K562 (cell line): ENCODE measurements around the gene TMEM143. TPM values are rescaled to one million over a fixed set of nuclear protein-coding genes. Genes with fewer than 3 reads are reported as not detected.

Source experiments
- CBX3 ChIP-seq, 2 experiments: IDR thresholded peaks; 1 replicate in 1 of 2; 2 replicates in 1 of 2; pipeline ENCODE4 v1.6.1; 2012; ENCODE audit warnings: inconsistent platforms in 2 of 2, low read length in 2 of 2, borderline replicate concordance in 1 of 2, control low read depth in 1 of 2
- CEBPB ChIP-seq: fragments of 450-650 bp; IDR thresholded peaks from 2 replicates; pipeline ENCODE4 v1.6.1; 2016; ENCODE audit warnings: missing genetic modification characterization, missing compliant biosample characterization
- CTBP1 ChIP-seq: fragments of 450-650 bp; IDR thresholded peaks from 2 replicates; pipeline ENCODE4 v1.6.1; 2016; ENCODE audit warnings: borderline replicate concordance
- EHMT2 ChIP-seq: fragments of 450-650 bp; IDR thresholded peaks from 2 replicates; pipeline ENCODE4 v1.6.1; 2018; ENCODE audit warnings: antibody characterized with exemption
- ELF1 ChIP-seq: fragments of 200-800 bp; sonication (Bioruptor generic); IDR thresholded peaks from 2 replicates; pipeline ENCODE4 v1.6.1; 2016; ENCODE audit warnings: missing genetic modification characterization, missing compliant biosample characterization
- GTF2E2 ChIP-seq: fragments of 200-800 bp; sonication (Bioruptor generic); IDR thresholded peaks from 2 replicates; pipeline ENCODE4 v1.6.1; 2016; ENCODE audit warnings: missing genetic modification characterization, missing compliant biosample characterization
- HLTF ChIP-seq: fragments of 450-650 bp; IDR thresholded peaks from 2 replicates; pipeline ENCODE4 v1.6.1; 2016
- KLF13 ChIP-seq: fragments of 450-650 bp; IDR thresholded peaks from 2 replicates; pipeline ENCODE4 v1.6.1; 2016; ENCODE audit warnings: missing genetic modification characterization, low read depth, mild to moderate bottlenecking, missing compliant biosample characterization, moderate library complexity, borderline replicate concordance
- NR1H2 ChIP-seq: sonication (generic); formaldehyde crosslinking; IDR thresholded peaks from 2 replicates; pipeline ENCODE4 v1.4.0; 2020; ENCODE audit warnings: mild to moderate bottlenecking, missing genetic modification reagents
- PHF21A ChIP-seq: fragments of 450-650 bp; IDR thresholded peaks from 2 replicates; pipeline ENCODE4 v1.6.1; 2017; ENCODE audit warnings: low read depth, borderline replicate concordance
- RFX7 ChIP-seq: fragments of 250-450 bp; sonication (Bioruptor Pico); IDR thresholded peaks from 2 replicates; pipeline ENCODE4 v1.5.1; 2021; ENCODE audit warnings: mild to moderate bottlenecking
- SRSF3 ChIP-seq: fragments of 200-400 bp; formaldehyde crosslinking; IDR thresholded peaks from 2 replicates; pipeline ENCODE4 v1.6.1; 2016; ENCODE audit warnings: mild to moderate bottlenecking, low read length, moderate library complexity; ENCODE audit not compliant: insufficient read depth
- ZFP30 ChIP-seq: fragments of 250-450 bp; sonication (Bioruptor Pico); IDR thresholded peaks from 2 replicates; pipeline ENCODE4 v1.8.0; 2022; ENCODE audit warnings: moderate library complexity, mild to moderate bottlenecking, inconsistent platforms, borderline replicate concordance
- ZNF253 ChIP-seq: fragments of 250-450 bp; sonication (Bioruptor Pico); conservative IDR thresholded peaks from 2 replicates; pipeline ENCODE4 v1.6.1; 2021; ENCODE audit warnings: mild to moderate bottlenecking
- ZNF780A ChIP-seq: fragments of 250-450 bp; sonication (Bioruptor Pico); IDR thresholded peaks from 2 replicates; pipeline ENCODE4 v1.5.0; 2021; ENCODE audit warnings: mild to moderate bottlenecking
- polyA plus RNA-seq, 8 experiments: library from polyadenylated mRNA; depleted of rRNA in 4 of 8; stranded (reverse) in 5 of 8; unstranded in 3 of 8; fragments of >200 nt; fragmentation: Nextera tagmentation in 2 of 8; fragmentation: Illumina TruSeq in 1 of 8; extraction: Ambion mirVana in 2 of 8; extraction: Trizol in 1 of 8; gene quantifications; 2 replicates each; pipeline versions ENCODE4 v1.2.1 to v1.2.3, GENCODE V29; 2011 to 2014; ENCODE audit warnings: inconsistent platforms in 1 of 8, missing spikeins in 1 of 8
- total RNA-seq, 7 experiments: library from RNA; depleted of rRNA in 6 of 7; stranded (reverse); fragments of >200 nt in 6 of 7; fragmentation: Illumina TruSeq in 2 of 7; extraction: Trizol in 2 of 7; gene quantifications; 2 replicates each; pipeline versions ENCODE4 v1.2.1 to v1.2.3, GENCODE V29; 2011 to 2021; ENCODE audit warnings: low replicate concordance in 1 of 7
- TF ChIP-seq, protein P1 (sequence below): IDR thresholded peaks from 2 replicates; pipeline ENCODE4 v1.6.1; 2011; ENCODE audit not compliant: insufficient read length; ENCODE audit errors: extremely low read depth
- TF ChIP-seq, protein P2 (sequence below): sonication (generic); formaldehyde crosslinking; IDR thresholded peaks from 2 replicates; pipeline ENCODE4 v1.8.1; 2023; ENCODE audit warnings: missing genetic modification reagents, mild to moderate bottlenecking, borderline replicate concordance
- TF ChIP-seq, protein P3 (sequence below): fragments of 250-450 bp; sonication (Bioruptor Pico); IDR thresholded peaks from 2 replicates; pipeline ENCODE4 v1.8.0; 2022; ENCODE audit warnings: inconsistent platforms
- TF ChIP-seq, protein P4 (sequence below): sonication (generic); formaldehyde crosslinking; IDR thresholded peaks from 2 replicates; pipeline ENCODE4 v1.8.1; 2023; ENCODE audit warnings: mild to moderate bottlenecking, missing genetic modification reagents, moderate library complexity

The TMEM143 gene
- total and polyA plus RNA-seq, 9 of the 15 experiments (the other 6 are each of a cell fraction or from before 2014, with no cell fraction given), result 0.66 to 8.8 (median 4.3) TPM

DNA sequence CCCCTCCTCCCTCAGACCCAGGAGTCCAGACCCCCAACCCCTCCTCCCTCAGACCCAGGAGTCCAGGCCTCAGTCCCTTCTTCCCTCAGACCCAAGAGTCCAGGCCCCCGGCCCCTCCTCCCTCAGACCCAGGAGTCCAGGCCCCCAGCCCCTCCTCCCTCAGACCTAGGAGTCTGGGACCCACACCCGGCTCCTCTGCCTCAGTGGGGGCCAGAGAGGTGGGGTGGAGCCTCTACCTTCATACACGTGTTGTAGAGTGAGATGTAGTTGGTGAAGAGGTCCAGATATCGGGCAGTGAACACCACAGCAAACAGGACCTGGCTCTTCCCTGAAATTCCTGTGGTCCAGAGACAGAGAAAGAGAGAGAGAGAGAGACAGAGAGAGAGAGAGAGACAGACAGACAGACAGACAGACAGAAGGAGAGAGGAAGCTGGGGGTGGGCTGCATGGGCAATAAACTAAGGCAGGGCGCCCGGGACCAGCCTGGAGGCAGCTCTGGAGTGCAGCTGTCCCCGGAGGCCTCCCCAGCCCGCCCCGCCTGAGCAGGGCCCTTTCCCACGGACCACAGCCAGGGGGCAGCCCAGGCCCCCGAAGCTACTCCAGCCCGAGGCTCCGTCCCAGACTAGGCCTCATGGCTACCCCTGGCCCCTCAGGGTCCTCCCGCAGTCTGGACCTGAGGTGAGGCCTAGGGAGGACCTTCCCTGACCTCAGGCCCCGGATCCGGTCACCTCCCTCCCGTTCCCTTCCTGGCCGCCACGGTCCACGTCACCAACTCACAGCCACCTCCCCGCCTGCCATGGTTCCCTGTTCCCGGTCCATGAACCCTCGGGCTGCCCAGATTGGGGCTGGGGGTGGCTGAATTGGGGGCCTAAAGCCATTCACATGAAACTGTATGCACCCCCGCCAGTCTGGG lies 26.7 kb upstream of the TMEM143 start (continued):
- TF ChIP-seq CTBP1, result no peak
- TF ChIP-seq CEBPB (tag), result no peak
- TF ChIP-seq EHMT2, result no peak
- no peak for TF ChIP-seq RFX7 (CRISPR knock-in tag)
- TF ChIP-seq PHF21A, result no peak; the same call in 1 of the 2 replicates
- TF ChIP-seq SRSF3, result no peak
- TF ChIP-seq GTF2E2 (tag), result no peak
- TF ChIP-seq, protein P1, sequence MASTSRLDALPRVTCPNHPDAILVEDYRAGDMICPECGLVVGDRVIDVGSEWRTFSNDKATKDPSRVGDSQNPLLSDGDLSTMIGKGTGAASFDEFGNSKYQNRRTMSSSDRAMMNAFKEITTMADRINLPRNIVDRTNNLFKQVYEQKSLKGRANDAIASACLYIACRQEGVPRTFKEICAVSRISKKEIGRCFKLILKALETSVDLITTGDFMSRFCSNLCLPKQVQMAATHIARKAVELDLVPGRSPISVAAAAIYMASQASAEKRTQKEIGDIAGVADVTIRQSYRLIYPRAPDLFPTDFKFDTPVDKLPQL, result no peak
- TF ChIP-seq ZNF253 (CRISPR knock-in tag), result no peak
- TF ChIP-seq, protein P2, sequence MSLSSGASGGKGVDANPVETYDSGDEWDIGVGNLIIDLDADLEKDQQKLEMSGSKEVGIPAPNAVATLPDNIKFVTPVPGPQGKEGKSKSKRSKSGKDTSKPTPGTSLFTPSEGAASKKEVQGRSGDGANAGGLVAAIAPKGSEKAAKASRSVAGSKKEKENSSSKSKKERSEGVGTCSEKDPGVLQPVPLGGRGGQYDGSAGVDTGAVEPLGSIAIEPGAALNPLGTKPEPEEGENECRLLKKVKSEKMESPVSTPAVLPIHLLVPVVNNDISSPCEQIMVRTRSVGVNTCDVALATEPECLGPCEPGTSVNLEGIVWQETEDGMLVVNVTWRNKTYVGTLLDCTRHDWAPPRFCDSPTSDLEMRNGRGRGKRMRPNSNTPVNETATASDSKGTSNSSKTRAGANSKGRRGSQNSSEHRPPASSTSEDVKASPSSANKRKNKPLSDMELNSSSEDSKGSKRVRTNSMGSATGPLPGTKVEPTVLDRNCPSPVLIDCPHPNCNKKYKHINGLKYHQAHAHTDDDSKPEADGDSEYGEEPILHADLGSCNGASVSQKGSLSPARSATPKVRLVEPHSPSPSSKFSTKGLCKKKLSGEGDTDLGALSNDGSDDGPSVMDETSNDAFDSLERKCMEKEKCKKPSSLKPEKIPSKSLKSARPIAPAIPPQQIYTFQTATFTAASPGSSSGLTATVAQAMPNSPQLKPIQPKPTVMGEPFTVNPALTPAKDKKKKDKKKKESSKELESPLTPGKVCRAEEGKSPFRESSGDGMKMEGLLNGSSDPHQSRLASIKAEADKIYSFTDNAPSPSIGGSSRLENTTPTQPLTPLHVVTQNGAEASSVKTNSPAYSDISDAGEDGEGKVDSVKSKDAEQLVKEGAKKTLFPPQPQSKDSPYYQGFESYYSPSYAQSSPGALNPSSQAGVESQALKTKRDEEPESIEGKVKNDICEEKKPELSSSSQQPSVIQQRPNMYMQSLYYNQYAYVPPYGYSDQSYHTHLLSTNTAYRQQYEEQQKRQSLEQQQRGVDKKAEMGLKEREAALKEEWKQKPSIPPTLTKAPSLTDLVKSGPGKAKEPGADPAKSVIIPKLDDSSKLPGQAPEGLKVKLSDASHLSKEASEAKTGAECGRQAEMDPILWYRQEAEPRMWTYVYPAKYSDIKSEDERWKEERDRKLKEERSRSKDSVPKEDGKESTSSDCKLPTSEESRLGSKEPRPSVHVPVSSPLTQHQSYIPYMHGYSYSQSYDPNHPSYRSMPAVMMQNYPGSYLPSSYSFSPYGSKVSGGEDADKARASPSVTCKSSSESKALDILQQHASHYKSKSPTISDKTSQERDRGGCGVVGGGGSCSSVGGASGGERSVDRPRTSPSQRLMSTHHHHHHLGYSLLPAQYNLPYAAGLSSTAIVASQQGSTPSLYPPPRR (CRISPR knock-in tag), result no peak
- TF ChIP-seq HLTF, result 0 out of 2 replicates have a peak, but pooled peaks have one; percentile 70
- TF ChIP-seq CBX3 (IDR thresholded peaks at IDR 0.05; ENCODE audit: borderline replicate concordance in 1 of 2, low read length in 2 of 2), result no peak
- TF ChIP-seq ZNF780A (CRISPR knock-in tag), result no peak
- TF ChIP-seq, protein P3, sequence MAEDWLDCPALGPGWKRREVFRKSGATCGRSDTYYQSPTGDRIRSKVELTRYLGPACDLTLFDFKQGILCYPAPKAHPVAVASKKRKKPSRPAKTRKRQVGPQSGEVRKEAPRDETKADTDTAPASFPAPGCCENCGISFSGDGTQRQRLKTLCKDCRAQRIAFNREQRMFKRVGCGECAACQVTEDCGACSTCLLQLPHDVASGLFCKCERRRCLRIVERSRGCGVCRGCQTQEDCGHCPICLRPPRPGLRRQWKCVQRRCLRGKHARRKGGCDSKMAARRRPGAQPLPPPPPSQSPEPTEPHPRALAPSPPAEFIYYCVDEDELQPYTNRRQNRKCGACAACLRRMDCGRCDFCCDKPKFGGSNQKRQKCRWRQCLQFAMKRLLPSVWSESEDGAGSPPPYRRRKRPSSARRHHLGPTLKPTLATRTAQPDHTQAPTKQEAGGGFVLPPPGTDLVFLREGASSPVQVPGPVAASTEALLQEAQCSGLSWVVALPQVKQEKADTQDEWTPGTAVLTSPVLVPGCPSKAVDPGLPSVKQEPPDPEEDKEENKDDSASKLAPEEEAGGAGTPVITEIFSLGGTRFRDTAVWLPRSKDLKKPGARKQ, result no peak
- TF ChIP-seq ZFP30 (CRISPR knock-in tag), result no peak
- TF ChIP-seq KLF13 (tag), result no peak
- TF ChIP-seq, protein P4, sequence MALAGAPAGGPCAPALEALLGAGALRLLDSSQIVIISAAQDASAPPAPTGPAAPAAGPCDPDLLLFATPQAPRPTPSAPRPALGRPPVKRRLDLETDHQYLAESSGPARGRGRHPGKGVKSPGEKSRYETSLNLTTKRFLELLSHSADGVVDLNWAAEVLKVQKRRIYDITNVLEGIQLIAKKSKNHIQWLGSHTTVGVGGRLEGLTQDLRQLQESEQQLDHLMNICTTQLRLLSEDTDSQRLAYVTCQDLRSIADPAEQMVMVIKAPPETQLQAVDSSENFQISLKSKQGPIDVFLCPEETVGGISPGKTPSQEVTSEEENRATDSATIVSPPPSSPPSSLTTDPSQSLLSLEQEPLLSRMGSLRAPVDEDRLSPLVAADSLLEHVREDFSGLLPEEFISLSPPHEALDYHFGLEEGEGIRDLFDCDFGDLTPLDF (CRISPR knock-in tag), result no peak
- TF ChIP-seq NR1H2 (CRISPR knock-in tag), result 0 out of 2 replicates have a peak, but pooled peaks have one; percentile 54
- TF ChIP-seq ELF1 (tag), result no peak
